ENCODE data around the gene TCP11L1.
"Not testable (repeated sequence)": the region's sequence is repeated elsewhere in the genome, so short reads cannot be mapped to it uniquely, and the experiment has no call there.

Gene TCP11L1

DNA sequence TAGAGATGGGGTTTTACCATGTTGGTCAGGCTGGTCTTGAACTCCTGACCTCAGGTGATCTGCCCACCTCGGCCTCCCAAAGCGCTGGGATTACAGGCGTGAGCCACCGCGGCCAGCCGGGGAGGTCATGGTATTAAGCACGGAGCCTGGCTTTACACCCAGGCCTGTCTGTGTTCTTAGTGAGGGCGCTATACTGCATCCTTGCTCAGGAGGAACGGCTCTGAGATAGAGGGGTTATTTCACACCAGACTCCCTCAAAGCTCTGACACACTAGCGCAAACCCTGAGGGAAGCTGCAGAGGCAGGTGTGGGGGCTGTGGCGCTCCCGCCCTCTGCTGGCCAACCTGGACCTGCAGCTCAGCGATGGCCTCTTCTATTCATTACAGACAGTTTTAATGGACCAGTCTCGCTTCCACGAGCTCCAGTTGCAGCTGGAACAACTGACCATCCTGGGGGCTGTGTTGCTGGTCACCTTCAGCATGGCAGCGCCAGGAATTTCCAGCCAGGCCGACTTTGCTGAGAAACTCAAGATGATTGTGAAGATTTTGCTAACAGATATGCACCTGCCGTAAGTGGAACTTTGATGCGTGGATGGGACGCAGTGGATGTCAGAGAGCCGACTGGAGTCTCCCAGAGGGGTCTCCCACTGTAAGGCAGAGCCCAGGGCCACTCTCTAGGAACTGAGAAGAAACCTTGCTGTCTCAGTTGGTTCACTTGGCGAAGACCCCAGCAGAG lies 26.2 kb downstream of the TCP11L1 start:
- DNase-seq (ENCODE audit: low read depth): peak; percentile 61

- DNase-seq (ENCODE audit: low read depth): no peak
Observed at GRCh38 chr11:33067294-33067693, 27.9 kb downstream of the TCP11L1 start.

DNA sequence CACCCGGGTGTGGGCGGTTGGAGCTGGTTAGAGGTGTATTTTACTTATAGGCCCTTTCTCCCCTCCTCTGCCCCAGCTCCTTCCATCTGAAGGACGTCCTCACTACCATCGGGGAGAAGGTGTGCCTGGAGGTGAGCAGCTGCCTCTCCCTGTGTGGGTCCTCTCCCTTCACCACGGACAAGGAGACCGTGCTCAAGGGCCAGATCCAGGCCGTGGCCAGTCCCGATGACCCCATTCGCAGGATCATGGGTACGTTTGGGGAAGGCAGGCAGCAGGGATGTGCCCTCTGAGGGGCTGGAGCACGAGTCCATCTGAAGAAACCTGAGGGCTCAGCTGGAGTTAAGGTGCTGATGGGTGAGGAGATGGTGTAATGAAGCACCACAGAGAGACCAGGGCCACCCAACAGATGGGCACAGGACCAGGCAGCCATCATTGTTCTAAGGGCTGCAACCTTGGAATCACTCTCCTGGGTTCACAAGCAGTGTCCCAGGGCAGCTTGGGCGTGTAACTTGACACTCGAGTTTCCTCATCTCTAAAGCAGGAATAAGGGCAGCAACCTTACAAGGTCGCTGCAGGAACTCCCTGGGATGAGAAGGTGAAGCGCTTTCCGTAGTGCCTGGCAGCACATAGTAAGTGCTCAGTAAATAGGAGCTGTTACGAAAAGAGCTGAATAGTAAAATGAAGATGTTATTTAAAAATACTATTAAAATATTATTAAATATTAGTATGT lies 29.4 kb downstream of the TCP11L1 start:
- no peak for DNase-seq (ENCODE audit: low read depth)

GRCh38 chr11:33072465-33072864 lies 33.1 kb downstream of the TCP11L1 start:
- DNase-seq (ENCODE audit: low read depth): no peak

DNA sequence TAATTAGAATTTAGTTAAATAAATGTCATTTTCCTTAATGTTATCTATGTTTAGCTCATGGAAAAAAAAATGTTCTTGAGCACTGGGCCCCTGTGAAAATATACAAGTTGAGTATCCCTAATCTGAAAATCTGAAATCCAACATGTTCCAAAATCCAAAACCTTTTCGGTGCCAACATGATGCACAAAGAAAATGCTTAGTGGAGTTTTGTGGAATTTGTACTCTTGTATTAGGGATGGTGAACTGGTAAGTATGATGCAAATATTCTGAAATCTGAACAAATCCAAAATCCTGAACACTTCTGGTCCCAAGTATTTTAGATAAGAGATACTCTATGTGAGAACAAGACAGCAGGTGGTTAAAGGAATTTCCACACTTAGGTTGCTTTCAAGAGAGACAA lies 44.5 kb downstream of the TCP11L1 start:
- no peak for DNase-seq (ENCODE audit: low read depth)

DNA sequence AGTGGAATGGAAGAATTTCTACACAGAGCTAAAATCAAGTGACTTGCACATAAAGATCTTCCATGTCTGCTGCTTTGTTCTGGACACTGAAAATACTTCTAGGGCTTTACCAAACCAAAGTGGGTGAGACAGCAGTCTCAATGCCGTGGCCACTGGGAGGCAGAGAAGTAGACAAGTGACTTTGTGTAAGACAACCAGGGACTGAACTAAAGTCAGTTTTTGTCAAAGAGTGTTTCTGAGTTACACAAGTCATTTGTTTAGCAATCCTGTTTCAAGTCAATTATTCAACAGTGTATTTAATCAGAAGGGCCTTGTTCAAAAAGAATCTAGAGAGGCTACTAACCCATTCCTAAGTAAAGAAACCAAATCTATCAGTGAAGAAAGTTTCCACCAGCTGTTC lies 46.6 kb downstream of the TCP11L1 start:
- DNase-seq (ENCODE audit: low read depth): no peak

- DNase-seq (ENCODE audit: low read depth): no peak
Observed at GRCh38 chr11:33089776-33090175, 50.4 kb downstream of the TCP11L1 start.

DNA sequence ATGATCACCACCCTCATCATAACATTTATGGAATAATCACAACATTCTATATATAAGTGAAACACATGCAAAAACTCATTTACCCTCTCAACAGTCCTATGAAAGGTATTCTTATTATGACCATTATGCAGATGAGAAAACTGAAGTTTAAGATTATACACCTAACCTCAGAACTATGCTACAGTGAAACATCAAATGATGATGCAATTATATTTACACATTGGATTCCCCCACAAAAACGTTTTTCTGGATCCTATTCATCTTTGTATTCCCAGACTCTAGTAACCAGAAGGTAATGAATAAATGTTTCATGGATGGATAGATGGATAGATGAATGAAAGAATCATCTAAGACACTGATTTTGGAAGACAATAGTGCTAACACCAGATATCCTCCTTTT lies 54.8 kb downstream of the TCP11L1 start:
- DNase-seq (ENCODE audit: low read depth): no peak

- DNase-seq (ENCODE audit: low read depth): no peak
Observed at GRCh38 chr11:33103836-33104235, 64.5 kb downstream of the TCP11L1 start.

DNA sequence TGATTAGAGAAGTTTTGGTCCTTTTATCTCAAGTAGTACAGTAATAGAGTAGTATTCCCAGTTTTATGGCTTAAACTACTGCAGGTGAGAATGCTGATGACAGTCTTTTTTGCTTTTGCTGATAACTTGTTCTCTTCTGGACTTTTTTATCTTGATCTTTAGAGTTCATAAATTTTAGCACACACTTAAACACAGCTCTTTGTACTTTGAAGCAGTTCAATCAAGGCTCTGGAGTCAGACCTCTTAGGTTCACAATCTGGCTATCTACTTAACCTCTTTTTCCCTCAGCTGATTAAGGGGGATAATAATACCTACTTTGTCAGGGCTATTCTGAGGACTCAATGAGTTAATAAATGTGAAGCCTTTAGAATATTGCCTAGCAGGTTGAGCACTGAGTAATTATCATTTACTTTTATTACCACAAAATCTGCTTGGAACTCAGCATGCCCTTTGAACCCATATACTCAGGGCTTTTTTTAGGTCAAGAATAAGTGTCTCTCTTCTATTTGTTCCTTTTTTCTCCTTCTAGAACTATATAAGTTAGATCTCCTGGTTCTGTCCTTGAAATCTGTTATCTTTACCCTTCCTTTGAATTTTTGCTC lies 70.0 kb downstream of the TCP11L1 start:
- no peak for DNase-seq (ENCODE audit: low read depth)

DNA sequence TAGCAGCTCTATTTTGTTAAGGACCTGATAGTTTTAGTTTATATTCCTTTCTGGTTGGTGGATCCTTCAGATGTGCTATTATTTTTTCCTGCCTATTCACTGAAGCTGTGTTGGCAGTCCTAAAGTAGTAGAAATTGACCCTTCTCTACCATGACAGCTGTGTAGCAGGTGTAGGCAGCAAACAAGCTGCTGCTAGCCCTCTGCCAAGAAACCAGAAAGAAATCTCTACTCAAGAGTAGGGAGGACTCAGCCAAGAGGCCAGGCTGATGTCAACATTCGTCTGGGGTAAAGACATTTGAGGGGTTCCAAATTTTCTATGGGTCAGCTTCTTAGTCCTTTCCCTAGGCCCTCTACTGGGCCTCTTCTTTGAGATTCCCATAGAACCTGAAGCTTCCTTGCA lies 70.7 kb downstream of the TCP11L1 start:
- DNase-seq (ENCODE audit: low read depth): no peak

DNA sequence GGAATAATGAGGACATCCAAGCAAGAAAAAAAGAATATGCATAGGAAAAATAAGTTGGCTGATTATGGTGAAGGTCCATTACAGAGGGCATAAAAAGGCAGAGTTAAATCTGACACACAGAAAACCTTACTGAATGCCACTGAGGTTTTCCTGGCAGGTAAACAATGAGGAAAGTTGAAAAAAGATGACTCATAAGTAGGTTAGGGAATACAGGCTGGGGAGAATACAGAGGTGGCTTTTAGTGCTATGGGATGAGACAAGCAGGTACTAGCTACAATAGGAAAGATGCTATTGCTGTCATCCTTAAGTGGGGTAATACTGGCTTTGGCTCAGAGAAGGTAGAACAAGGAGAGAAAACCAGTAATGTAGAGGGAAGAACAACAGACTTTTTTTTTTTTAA lies 77.2 kb downstream of the TCP11L1 start:
- no peak for DNase-seq (ENCODE audit: low read depth)

- not testable (repeated sequence) for DNase-seq (ENCODE audit: low read depth)
Observed at GRCh38 chr11:33122696-33123095, 83.3 kb downstream of the TCP11L1 start.

Measured in activated T-cell treated with anti-CD3 and anti-CD28 coated beads for 24 hours (primary cell).